Endothelial cell of umbilical vein (primary cell): ENCODE data around the gene PERM1. TPM values are rescaled to one million over a fixed set of nuclear protein-coding genes. Genes with fewer than 3 reads are reported as not detected.

Experiments used
- BruUV-seq: library from RNA; stranded (reverse); fragments of 400-500 nt; replicated peaks from 2 replicates; lab custom pipeline; 2021; lab: Mats Ljungman, UMichigan
- CTCF ChIA-PET: fragments of 300-600, 350-600 bp; sonication (Branson Sonifier 250); formaldehyde crosslinking; loops from one replicate; lab custom pipeline; 2021; ENCODE audit warnings: antibody characterized with exemption, inconsistent platforms; lab: Charles Lee
- POLR2A ChIA-PET: fragments of 300-600, 350-600 bp; sonication (Branson Sonifier 250); formaldehyde crosslinking; loops from one replicate; lab custom pipeline; 2021; ENCODE audit warnings: antibody characterized with exemption, inconsistent platforms; lab: Charles Lee
- DNase-seq: peaks from one replicate; pipeline ENCODE4 v3.0.0-alpha.2; 2011; ENCODE audit warnings: low read depth, low spot score
- FAIRE-seq: peaks from 2 replicates; lab custom pipeline; 2011; peaks lifted over from hg19 to GRCh38; lab: Jason Lieb, UNC
- H2AFZ ChIP-seq: 2 replicates; pipeline ENCODE4 v1.6.0; 2012; ENCODE audit warnings: low read depth, low read length, control low read depth, inconsistent platforms
- H3K27ac ChIP-seq: 2 replicates; pipeline ENCODE4 v1.5.1; 2011; ENCODE audit warnings: low read depth, mild to moderate bottlenecking, control low read depth, low read length, moderate library complexity; ENCODE audit not compliant: insufficient read depth
- H3K27me3 ChIP-seq, 2 experiments: 2 replicates each; pipeline versions ENCODE4 v1.6.0 to v1.6.1; 2011; ENCODE audit warnings: low read length in 2 of 2, mixed read lengths in 1 of 2; ENCODE audit not compliant: control insufficient read depth in 2 of 2, insufficient read depth in 2 of 2
- H3K36me3 ChIP-seq, 2 experiments: 2 replicates in 1 of 2; 3 replicates in 1 of 2; pipeline ENCODE4 v1.5.1; 2011; ENCODE audit warnings: low read length in 2 of 2, mild to moderate bottlenecking in 1 of 2, moderate library complexity in 1 of 2; ENCODE audit not compliant: control insufficient read depth in 2 of 2, insufficient read depth in 2 of 2; ENCODE audit errors: extremely low read depth in 1 of 2
- H3K4me1 ChIP-seq: 3 replicates; pipeline ENCODE4 v1.5.1; 2011; ENCODE audit warnings: mild to moderate bottlenecking, low read length; ENCODE audit not compliant: control insufficient read depth, insufficient read depth; ENCODE audit errors: extremely low read depth
- H3K4me2 ChIP-seq: 2 replicates; pipeline ENCODE4 v1.6.1; 2011; ENCODE audit warnings: low read length, control low read depth, mixed read lengths; ENCODE audit not compliant: insufficient read depth
- H3K4me3 ChIP-seq, 3 experiments: fragments of 200-600 bp in 1 of 3; sonication (generic), shearing (Covaris generic) in 1 of 3; replicated peaks in 1 of 3; 2 replicates each; pipeline ENCODE4 v1.5.1; 2011 to 2016; ENCODE audit warnings: control low read depth in 3 of 3, low read length in 3 of 3, mild to moderate bottlenecking in 2 of 3, inconsistent platforms in 1 of 3, low read depth in 1 of 3, moderate library complexity in 1 of 3; ENCODE audit not compliant: insufficient read depth in 1 of 3
- H3K79me2 ChIP-seq: 2 replicates; pipeline ENCODE4 v1.6.0; 2012; ENCODE audit warnings: low read length, inconsistent platforms; ENCODE audit not compliant: control insufficient read depth, insufficient read depth
- H3K9ac ChIP-seq: replicated peaks from 2 replicates; pipeline ENCODE3; 2011; ENCODE audit warnings: low read length, control low read depth; ENCODE audit not compliant: insufficient read depth; ENCODE audit errors: extremely low read depth
- H3K9me1 ChIP-seq: replicated peaks from 3 replicates; pipeline ENCODE4 v1.6.0; 2011; ENCODE audit warnings: mild to moderate bottlenecking, low read length; ENCODE audit not compliant: control insufficient read depth, insufficient read depth; ENCODE audit errors: extremely low read depth
- H3K9me3 ChIP-seq: replicated peaks from 2 replicates; pipeline ENCODE4 v1.5.1; 2012; ENCODE audit warnings: low read length, inconsistent platforms; ENCODE audit not compliant: control insufficient read depth, insufficient read depth
- H4K20me1 ChIP-seq: replicated peaks from 2 replicates; pipeline ENCODE3; 2011; ENCODE audit warnings: mild to moderate bottlenecking, low read length; ENCODE audit not compliant: control insufficient read depth, insufficient read depth; ENCODE audit errors: extremely low read depth
- CTCF ChIP-seq, 2 donors: IDR thresholded peaks; 1 replicate in 1 of 2; 2 replicates in 1 of 2; pipeline ENCODE4 v1.5.1; 2011; ENCODE audit warnings: low read length in 2 of 2, mild to moderate bottlenecking in 2 of 2, moderate library complexity in 2 of 2, control low read depth in 1 of 2, inconsistent platforms in 1 of 2, low read depth in 1 of 2; ENCODE audit not compliant: insufficient read depth in 1 of 2; ENCODE audit errors: extremely low read depth in 1 of 2
- EZH2 ChIP-seq: IDR thresholded peaks from 2 replicates; pipeline ENCODE4 v1.6.1; 2012; ENCODE audit warnings: borderline replicate concordance, low read depth, mild to moderate bottlenecking, moderate library complexity, low read length, inconsistent platforms; ENCODE audit not compliant: severe bottlenecking
- FOS ChIP-seq: IDR thresholded peaks from 2 replicates; pipeline ENCODE4 v1.6.1; 2011; ENCODE audit warnings: mild to moderate bottlenecking, low read length, moderate library complexity, borderline replicate concordance; ENCODE audit not compliant: insufficient read depth
- GATA2 ChIP-seq: IDR thresholded peaks from 2 replicates; pipeline ENCODE4 v1.7.0; 2011; ENCODE audit warnings: low read depth, mild to moderate bottlenecking, moderate library complexity, mixed read lengths, low read length; ENCODE audit not compliant: insufficient read length, insufficient read depth
- JUN ChIP-seq: IDR thresholded peaks from 2 replicates; pipeline ENCODE4 v1.6.1; 2011; ENCODE audit warnings: borderline replicate concordance, low read depth; ENCODE audit not compliant: insufficient read length, insufficient read depth
- MYC ChIP-seq: IDR thresholded peaks from one replicate; pipeline ENCODE4 v1.6.1; 2011; ENCODE audit warnings: mild to moderate bottlenecking, low read depth, low read length
- POLR2A ChIP-seq: IDR thresholded peaks from 2 replicates; pipeline ENCODE4 v1.6.1; 2012; ENCODE audit warnings: low read depth, mild to moderate bottlenecking, control low read depth, low read length
- POLR2AphosphoS5 ChIP-seq: IDR thresholded peaks from 2 replicates; pipeline ENCODE4 v1.6.1; 2012; ENCODE audit warnings: low read depth, mild to moderate bottlenecking, control low read depth, low read length, moderate library complexity; ENCODE audit not compliant: insufficient read depth
- dilution Hi-C: fragments of 300-500 bp; cut with MboI; formaldehyde crosslinking; loops from one replicate; pipeline ENCODE4 v1.15.0; 2019; ENCODE audit warnings: low sequenced_read_pairs; ENCODE audit not compliant: extremely low pct_ligation_motif_present
- intact Hi-C: fragments of 100-400 bp; cut with micrococcal nuclease; formaldehyde crosslinking; loops from one replicate; pipeline ENCODE4 v1.10.0; 2022
- polyA plus RNA-seq, 4 experiments: library from polyadenylated mRNA; depleted of rRNA in 3 of 4; stranded (reverse) in 3 of 4; unstranded in 1 of 4; fragments of >200 nt; gene quantifications; 2 replicates each; pipeline versions ENCODE4 v1.2.1 to v1.2.3, GENCODE V29; 2011 to 2012; ENCODE audit warnings: missing spikeins in 1 of 4
- total RNA-seq: library from RNA; stranded (reverse); gene quantifications from 2 replicates; pipeline ENCODE4 v1.2.3, GENCODE V29; 2021
- TF ChIP-seq, protein P1 (sequence below): IDR thresholded peaks from 2 replicates; pipeline ENCODE4 v1.6.1; 2011; ENCODE audit not compliant: insufficient read depth, insufficient read length

The PERM1 gene
- total and polyA plus RNA-seq, 2 donors (not counting 3 experiments of a cell fraction or from before 2014, with no cell fraction given) = not detected

DNA sequence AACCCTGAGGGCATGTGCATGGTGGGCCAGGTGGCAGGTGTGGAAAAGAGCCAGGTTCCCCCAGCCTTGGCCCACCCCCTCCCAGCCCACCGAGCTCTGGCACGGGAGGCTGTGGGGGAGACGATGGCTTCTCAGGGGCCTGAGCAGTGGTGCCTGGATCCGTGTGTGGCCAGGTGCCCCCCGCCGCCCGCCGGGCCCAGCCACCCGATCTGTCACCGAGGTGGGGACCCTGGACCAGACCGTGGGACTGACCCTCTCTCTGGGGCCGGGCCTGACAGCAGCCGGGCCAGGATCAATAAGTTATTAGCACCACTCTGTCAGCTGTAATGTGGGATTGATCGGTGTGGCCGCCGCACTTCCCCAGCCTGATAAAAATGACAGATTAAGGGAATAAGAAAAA is 44.4 kb downstream of the PERM1 start:
- Histone ChIP-seq H3K4me2 (no peak overlapping the region), H3K9me1 (no peaks in the 10 kb centered on the region), H3K9me3 (no peaks in the 10 kb centered on the region), H2AFZ (no peak overlapping the region), H3K4me3 (no peak overlapping the region), H3K9ac (no peak overlapping the region), H4K20me1 (no peaks in the 10 kb centered on the region), H3K79me2 (no peaks in the 10 kb centered on the region), H3K36me3 (no peaks in the 10 kb centered on the region), H3K4me1 (peaks cover 12% of the 10 kb centered on the region), H3K27ac (no peak overlapping the region), H3K27me3 (peaks cover 19 to 34% of the 10 kb centered on the region in 2 experiments)
- POLR2A ChIA-PET = no interaction called here
- no TSS peak for BruUV-seq
- intact Hi-C loops (no loop called here), dilution Hi-C loops (no loop called here)
- DNase-seq = no peak
- CTCF ChIA-PET = interaction anchor here (1.0 to 3.0 kb wide), 4 partner anchors 8 to 33 kb away, joined by 4 to 13 read pairs (median 8); partner anchors contain the start of gene SAMD11
- no peak for TF ChIP-seq EZH2
- no peak for TF ChIP-seq POLR2A
- no peak for TF ChIP-seq FOS
- no peak for TF ChIP-seq MYC
- no peak for TF ChIP-seq GATA2
- TF ChIP-seq, protein P1, sequence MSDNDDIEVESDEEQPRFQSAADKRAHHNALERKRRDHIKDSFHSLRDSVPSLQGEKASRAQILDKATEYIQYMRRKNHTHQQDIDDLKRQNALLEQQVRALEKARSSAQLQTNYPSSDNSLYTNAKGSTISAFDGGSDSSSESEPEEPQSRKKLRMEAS = no peak
- TF ChIP-seq CTCF (IDR thresholded peaks at IDR 0.05; ENCODE audit: extremely low read depth in 1 of 2, insufficient read depth in 1 of 2, low read depth in 1 of 2, low read length in 2 of 2) = no peak
- TF ChIP-seq JUN = no peak
- no peak for TF ChIP-seq POLR2AphosphoS5
- FAIRE-seq = no peak
